ENCODE results near the gene ZNHIT1. TPM values are rescaled to one million over a fixed set of nuclear protein-coding genes. Genes with fewer than 3 reads are reported as not detected.

The ZNHIT1 gene
- total RNA-seq, 1 donor from 2014 or later, result 57.2 TPM

GRCh38 chr7:101271021-101271420, 53.1 kb downstream of the ZNHIT1 start:
- peaks cover 8% of the 10 kb centered on the region for H3K27me3 Mint-ChIP-seq (ENCODE audit: low read depth)
- H3K27ac Mint-ChIP-seq (ENCODE audit: unreplicated experiment), result no peak overlapping the region
- no peak overlapping the region for H3K4me3 Mint-ChIP-seq (ENCODE audit: unreplicated experiment)
- TF ChIP-seq, protein P1, sequence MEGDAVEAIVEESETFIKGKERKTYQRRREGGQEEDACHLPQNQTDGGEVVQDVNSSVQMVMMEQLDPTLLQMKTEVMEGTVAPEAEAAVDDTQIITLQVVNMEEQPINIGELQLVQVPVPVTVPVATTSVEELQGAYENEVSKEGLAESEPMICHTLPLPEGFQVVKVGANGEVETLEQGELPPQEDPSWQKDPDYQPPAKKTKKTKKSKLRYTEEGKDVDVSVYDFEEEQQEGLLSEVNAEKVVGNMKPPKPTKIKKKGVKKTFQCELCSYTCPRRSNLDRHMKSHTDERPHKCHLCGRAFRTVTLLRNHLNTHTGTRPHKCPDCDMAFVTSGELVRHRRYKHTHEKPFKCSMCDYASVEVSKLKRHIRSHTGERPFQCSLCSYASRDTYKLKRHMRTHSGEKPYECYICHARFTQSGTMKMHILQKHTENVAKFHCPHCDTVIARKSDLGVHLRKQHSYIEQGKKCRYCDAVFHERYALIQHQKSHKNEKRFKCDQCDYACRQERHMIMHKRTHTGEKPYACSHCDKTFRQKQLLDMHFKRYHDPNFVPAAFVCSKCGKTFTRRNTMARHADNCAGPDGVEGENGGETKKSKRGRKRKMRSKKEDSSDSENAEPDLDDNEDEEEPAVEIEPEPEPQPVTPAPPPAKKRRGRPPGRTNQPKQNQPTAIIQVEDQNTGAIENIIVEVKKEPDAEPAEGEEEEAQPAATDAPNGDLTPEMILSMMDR (IDR thresholded peaks at IDR 0.05), result no peak
- no peak for DNase-seq (ENCODE audit: low spot score)
- H3K9me3 Mint-ChIP-seq (ENCODE audit: low read depth), result no peaks in the 10 kb centered on the region
- no peaks in the 10 kb centered on the region for H3K36me3 Mint-ChIP-seq (ENCODE audit: low read depth)
- H3K4me1 Mint-ChIP-seq (ENCODE audit: low read depth), result no peaks in the 10 kb centered on the region

GRCh38 chr7:101273206-101273605, 55.2 kb downstream of the ZNHIT1 start:
- Mint-ChIP-seq H3K4me3 (ENCODE audit: unreplicated experiment) (no peak overlapping the region), H3K4me1 (ENCODE audit: low read depth) (no peaks in the 10 kb centered on the region), H3K9me3 (ENCODE audit: low read depth) (no peaks in the 10 kb centered on the region), H3K27me3 (ENCODE audit: low read depth) (peaks cover 14% of the 10 kb centered on the region), H3K36me3 (ENCODE audit: low read depth) (no peaks in the 10 kb centered on the region), H3K27ac (ENCODE audit: unreplicated experiment) (no peak overlapping the region)
- TF ChIP-seq, protein P1 (IDR thresholded peaks at IDR 0.05), result no peak
- no peak for DNase-seq (ENCODE audit: low spot score)

Other genes with a start within 250 kb of the ZNHIT1 start
- not detected in 3 replicates for gene MUC12, start 248.6 kb upstream of the ZNHIT1 start, total RNA-seq
- not detected in 3 replicates for gene MUC17, start 198.1 kb upstream of the ZNHIT1 start, total RNA-seq
- 26.1 to 35.7 TPM (median 30.4 TPM) in 3 replicates for gene TRIM56, start 132.7 kb upstream of the ZNHIT1 start, total RNA-seq
- 794 to 1,203 TPM (median 1,180 TPM) in 3 replicates for gene SERPINE1, start 91.1 kb upstream of the ZNHIT1 start, total RNA-seq
- 55.9 to 60.5 TPM (median 60.4 TPM) in 3 replicates for gene AP1S1, start 63.7 kb upstream of the ZNHIT1 start, total RNA-seq
- gene VGF, start 52.6 kb upstream of the ZNHIT1 start, total RNA-seq, result 0.22 to 0.26 TPM in 2 of 3 replicates, not detected in the other
- gene NAT16, start 37.9 kb upstream of the ZNHIT1 start, total RNA-seq, result not detected in 3 replicates
- not detected in 3 replicates for gene MOGAT3, start 17.1 kb upstream of the ZNHIT1 start, total RNA-seq
- 129 to 156 TPM (median 149 TPM) in 3 replicates for gene PLOD3, start 584 bp upstream of the ZNHIT1 start, total RNA-seq
- gene CLDN15, start 19.6 kb downstream of the ZNHIT1 start, total RNA-seq, result 6.6 to 7.7 TPM (median 7.6 TPM) in 3 replicates
- 110 to 133 TPM (median 118 TPM) in 3 replicates for gene FIS1, start 26.9 kb downstream of the ZNHIT1 start, total RNA-seq
- gene IFT22, start 103.6 kb downstream of the ZNHIT1 start, total RNA-seq, result 24.3 to 33.0 TPM (median 26.8 TPM) in 3 replicates
- gene COL26A1, start 144.7 kb downstream of the ZNHIT1 start, total RNA-seq, result 102 to 156 TPM (median 155 TPM) in 3 replicates